ENCODE results near the gene PWWP2B.

The PWWP2B gene

DNA sequence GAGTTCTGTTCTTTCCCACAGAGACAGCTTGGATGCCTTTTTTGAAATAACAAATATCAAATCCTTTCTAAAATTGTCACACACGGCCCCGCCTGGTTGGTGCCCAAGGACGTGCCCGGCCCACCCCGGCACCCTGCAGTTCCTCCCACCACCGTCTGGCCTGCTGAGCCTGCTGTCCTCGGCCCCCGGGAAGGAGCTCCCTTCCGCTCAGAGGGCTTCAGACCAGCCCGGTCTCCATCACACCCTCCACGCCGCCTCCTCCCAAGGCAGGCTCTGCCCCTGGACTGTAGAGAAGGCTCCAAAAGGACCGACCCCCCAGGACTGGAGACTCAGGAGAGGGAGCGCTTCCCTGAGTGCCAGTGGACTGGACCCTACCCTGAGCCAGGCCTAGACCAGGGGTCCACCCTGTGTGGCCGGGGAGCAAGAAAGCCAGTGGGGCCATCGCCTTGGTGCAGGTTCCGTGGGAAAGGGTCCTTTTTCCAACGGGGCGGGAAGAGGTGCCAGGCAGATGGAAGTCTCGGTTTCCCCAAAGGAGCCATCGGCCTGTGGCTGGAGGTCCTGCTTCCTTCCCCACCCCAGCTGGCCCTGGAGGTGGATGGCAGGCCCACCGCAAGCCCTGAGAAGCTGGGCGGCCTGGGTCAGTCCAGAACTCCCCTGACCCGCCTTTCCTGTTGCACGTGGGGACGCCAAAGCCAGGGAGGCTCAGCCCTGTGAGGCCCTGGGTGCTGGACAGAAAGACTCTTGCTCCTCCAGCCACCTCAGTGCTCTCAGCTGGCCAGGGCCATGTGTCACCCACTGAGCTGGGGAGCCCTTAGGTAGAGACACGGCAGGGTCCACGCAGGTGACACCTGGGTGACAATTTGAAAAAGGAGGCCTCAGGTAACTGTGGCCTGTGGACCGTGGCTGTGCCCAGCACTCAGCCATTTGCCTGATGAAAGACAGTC is 69.8 kb downstream of the PWWP2B start:
- Histone ChIP-seq H3K79me2 (ENCODE audit: insufficient read depth, low read length) (no peaks in the 10 kb centered on the region), H3K9me3 (ENCODE audit: insufficient read depth, low read length) (no peaks in the 10 kb centered on the region), H3K36me3 (ENCODE audit: low read length) (no peaks in the 10 kb centered on the region), H3K27ac (ENCODE audit: low read depth, low read length) (no peak overlapping the region), H3K9ac (ENCODE audit: low read length) (no peak overlapping the region), H4K20me1 (ENCODE audit: low read depth, low read length) (no peaks in the 10 kb centered on the region), H3K4me3 (ENCODE audit: insufficient read depth, low read length, poor library complexity, severe bottlenecking) (no peak overlapping the region), H3K27me3 (ENCODE audit: low read length) (no peaks in the 10 kb centered on the region), H3K4me2 (ENCODE audit: low read depth, low read length, poor library complexity, severe bottlenecking) (no peak overlapping the region), H3F3A (ENCODE audit: insufficient read depth) (no peaks in the 10 kb centered on the region), H2AFZ (ENCODE audit: low read depth, low read length, severe bottlenecking) (no peak overlapping the region), H3K9me2 (replicated peaks; ENCODE audit: insufficient read depth, low read length) (no peaks in the 10 kb centered on the region)
- TF ChIP-seq, protein P1, sequence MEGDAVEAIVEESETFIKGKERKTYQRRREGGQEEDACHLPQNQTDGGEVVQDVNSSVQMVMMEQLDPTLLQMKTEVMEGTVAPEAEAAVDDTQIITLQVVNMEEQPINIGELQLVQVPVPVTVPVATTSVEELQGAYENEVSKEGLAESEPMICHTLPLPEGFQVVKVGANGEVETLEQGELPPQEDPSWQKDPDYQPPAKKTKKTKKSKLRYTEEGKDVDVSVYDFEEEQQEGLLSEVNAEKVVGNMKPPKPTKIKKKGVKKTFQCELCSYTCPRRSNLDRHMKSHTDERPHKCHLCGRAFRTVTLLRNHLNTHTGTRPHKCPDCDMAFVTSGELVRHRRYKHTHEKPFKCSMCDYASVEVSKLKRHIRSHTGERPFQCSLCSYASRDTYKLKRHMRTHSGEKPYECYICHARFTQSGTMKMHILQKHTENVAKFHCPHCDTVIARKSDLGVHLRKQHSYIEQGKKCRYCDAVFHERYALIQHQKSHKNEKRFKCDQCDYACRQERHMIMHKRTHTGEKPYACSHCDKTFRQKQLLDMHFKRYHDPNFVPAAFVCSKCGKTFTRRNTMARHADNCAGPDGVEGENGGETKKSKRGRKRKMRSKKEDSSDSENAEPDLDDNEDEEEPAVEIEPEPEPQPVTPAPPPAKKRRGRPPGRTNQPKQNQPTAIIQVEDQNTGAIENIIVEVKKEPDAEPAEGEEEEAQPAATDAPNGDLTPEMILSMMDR (IDR thresholded peaks at IDR 0.05; ENCODE audit: insufficient read depth, low read length, poor library complexity, severe bottlenecking): no peak
- no peak for TF ChIP-seq EZH2phosphoT487 (conservative IDR thresholded peaks at IDR 0.05; ENCODE audit: low read length)

Data from SU-DHL-6 (cell line).